Skeletal muscle satellite cell (primary cell): ENCODE results near the gene CYYR1.
"Not testable (repeated sequence)": the region's sequence is repeated elsewhere in the genome, so short reads cannot be mapped to it uniquely, and the experiment has no call there.

Source experiments
- H3K27me3 ChIP-seq: 2 replicates; pipeline ENCODE4 v1.7.0; 2013; ENCODE audit warnings: low read length; ENCODE audit not compliant: control insufficient read depth, insufficient read depth
- H3K36me3 ChIP-seq: 2 replicates; pipeline ENCODE4 v1.7.0; 2013; ENCODE audit warnings: mild to moderate bottlenecking, control low read depth, low read length; ENCODE audit not compliant: insufficient read depth
- H3K4me1 ChIP-seq: 2 replicates; pipeline ENCODE4 v1.7.0; 2013; ENCODE audit warnings: low read length; ENCODE audit not compliant: control insufficient read depth, insufficient read depth
- H3K4me2 ChIP-seq: 2 replicates; pipeline ENCODE4 v1.7.0; 2013; ENCODE audit warnings: mild to moderate bottlenecking, low read length
- H3K4me3 ChIP-seq: 2 replicates; pipeline ENCODE4 v1.7.0; 2013; ENCODE audit warnings: low read length
- H3K9ac ChIP-seq: 2 replicates; pipeline ENCODE4 v1.7.0; 2013; ENCODE audit warnings: mild to moderate bottlenecking, low read depth, low read length, moderate library complexity
- H3K9me3 ChIP-seq: replicated peaks from 2 replicates; pipeline ENCODE4 v1.7.0; 2013; ENCODE audit warnings: mild to moderate bottlenecking, control low read depth, low read length

The CYYR1 gene

DNA sequence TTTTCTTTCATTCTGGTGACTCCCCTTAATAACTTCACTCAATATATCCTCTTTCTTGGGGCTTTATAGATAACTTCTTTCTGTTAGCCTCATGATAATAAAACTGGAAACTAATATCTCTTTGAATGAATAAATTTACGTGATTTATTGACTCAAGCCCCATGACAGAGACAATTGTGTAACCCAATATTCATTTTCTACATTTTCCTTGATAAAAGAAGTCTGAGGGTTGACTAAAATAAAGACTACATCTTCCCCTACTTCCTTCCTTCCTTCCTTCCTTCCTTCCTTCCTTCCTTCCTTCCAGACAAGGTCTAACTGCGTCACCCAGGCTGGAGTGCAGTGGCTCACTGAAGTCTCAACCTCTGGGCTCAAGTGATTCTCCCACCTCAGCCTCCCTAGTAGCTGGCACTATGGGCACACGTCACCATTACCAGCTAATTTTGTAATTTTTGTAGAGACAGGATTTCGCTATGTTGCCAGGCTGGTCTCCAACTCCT is 85.1 kb downstream of the CYYR1 start:
- Histone ChIP-seq H3K4me1 (peaks cover 11% of the 10 kb centered on the region), H3K9me3 (no peaks in the 10 kb centered on the region), H3K27me3 (no peaks in the 10 kb centered on the region), H3K4me3 (no peak overlapping the region), H3K36me3 (no peaks in the 10 kb centered on the region), H3K9ac (no peak overlapping the region), H3K4me2 (no peak overlapping the region)

DNA sequence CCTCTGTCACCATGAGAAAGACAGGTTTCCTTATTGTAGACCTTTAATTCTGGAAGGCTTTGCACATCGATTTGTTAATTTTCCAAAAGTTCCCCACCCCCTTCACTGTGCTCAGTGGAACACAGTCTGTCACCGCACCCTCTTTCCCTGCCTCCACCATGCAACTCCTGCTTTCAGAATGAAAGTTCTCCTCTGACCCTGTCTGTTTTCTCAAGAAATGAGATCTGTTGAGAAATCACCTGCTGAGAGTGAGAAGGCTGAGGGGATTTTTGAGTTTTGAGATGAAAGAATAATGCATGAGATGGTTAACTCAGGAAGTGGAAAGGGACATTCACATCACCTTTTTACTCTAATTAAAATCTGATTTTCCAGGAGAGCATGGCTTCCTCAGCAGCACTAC is 99.6 kb downstream of the CYYR1 start:
- no peak overlapping the region for H3K4me2 ChIP-seq
- H3K9ac ChIP-seq = no peak overlapping the region
- no peaks in the 10 kb centered on the region for H3K27me3 ChIP-seq
- H3K9me3 ChIP-seq = no peaks in the 10 kb centered on the region
- H3K4me3 ChIP-seq = no peak overlapping the region
- H3K36me3 ChIP-seq = no peaks in the 10 kb centered on the region
- peaks cover 5% of the 10 kb centered on the region for H3K4me1 ChIP-seq

DNA sequence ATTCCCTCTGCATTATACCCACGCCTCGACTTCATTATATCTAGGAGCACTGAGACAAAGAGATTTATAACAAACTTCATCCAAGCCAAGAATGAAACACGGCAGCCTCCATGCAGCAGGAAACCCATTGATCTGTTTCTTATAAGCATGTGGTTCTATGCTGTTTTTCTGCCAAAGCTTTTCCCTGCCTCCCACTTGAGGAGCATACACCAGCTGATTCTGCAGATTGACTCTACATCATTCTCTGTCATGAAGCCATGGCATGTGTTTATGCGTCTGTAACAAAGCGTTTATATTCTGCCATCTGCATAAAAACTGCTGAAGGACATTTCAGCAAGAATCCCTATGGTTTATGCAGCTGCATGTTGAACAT is 102.0 kb downstream of the CYYR1 start:
- H3K36me3 ChIP-seq = no peaks in the 10 kb centered on the region
- H3K9me3 ChIP-seq = no peaks in the 10 kb centered on the region
- H3K4me3 ChIP-seq = no peak overlapping the region
- H3K9ac ChIP-seq = no peak overlapping the region
- no peaks in the 10 kb centered on the region for H3K27me3 ChIP-seq
- H3K4me1 ChIP-seq = peaks cover 5% of the 10 kb centered on the region
- no peak overlapping the region for H3K4me2 ChIP-seq

DNA sequence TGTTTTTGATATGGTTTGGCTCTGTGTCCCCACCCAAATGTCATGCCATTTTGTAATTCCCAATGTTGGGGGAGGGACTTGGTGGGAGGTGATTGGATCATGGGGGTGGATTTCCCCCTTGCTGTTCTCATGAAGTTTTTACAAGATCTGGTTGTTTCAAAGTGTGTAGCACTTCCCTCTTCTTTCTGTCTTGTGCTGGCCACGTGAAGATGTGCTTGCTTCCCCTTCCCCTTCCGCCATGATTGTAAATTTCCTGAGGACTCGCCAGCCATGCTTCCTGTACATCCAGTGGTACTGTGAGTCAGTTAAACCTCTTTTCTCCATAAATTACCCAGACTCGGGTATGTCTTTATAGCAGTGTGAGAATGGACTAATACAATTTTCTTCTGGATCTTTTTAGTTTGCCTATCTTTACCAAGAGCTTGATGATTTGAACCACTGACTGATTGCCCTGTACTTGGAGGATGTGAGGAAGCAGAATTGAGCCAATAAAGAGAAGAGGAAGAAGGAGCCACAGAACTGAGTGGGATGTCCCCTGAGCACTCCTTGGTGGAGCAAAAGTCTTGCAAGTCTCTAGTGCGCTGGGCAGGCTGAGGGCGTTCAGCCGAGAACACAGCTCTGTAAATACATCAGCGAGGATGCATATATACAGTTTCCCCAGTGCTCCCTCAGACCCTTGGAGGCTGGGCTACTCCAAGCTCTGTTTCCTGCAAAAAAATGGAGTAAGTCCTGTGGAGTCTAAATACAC is 102.6 kb downstream of the CYYR1 start:
- Histone ChIP-seq H3K4me3 (no peak overlapping the region), H3K4me1 (peaks cover 5% of the 10 kb centered on the region), H3K9ac (no peak overlapping the region), H3K36me3 (no peaks in the 10 kb centered on the region), H3K9me3 (no peaks in the 10 kb centered on the region), H3K4me2 (no peak overlapping the region), H3K27me3 (no peaks in the 10 kb centered on the region)

DNA sequence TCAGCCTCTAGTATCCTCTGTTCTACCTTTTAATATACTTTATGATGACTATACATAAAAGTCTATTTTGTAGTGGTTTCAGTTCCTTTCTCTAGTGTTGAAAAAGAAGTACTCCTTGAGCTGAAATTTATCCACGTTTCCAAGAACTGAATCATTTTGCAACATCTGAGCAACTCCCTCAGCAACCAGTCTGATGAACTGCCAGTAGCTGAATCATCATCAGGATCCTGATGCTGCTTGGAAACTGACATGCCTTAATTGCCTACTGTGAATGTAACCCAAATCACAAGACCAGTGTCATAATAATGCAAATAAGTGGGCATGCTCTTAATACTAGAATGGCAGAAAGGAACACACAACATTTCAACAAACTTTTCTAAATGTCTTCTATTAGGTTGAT is 103.3 kb downstream of the CYYR1 start:
- H3K4me2 ChIP-seq = no peak overlapping the region
- H3K9ac ChIP-seq = no peak overlapping the region
- H3K4me1 ChIP-seq = peaks cover 5% of the 10 kb centered on the region
- no peaks in the 10 kb centered on the region for H3K9me3 ChIP-seq
- H3K4me3 ChIP-seq = no peak overlapping the region
- H3K27me3 ChIP-seq = no peaks in the 10 kb centered on the region
- H3K36me3 ChIP-seq = no peaks in the 10 kb centered on the region

DNA sequence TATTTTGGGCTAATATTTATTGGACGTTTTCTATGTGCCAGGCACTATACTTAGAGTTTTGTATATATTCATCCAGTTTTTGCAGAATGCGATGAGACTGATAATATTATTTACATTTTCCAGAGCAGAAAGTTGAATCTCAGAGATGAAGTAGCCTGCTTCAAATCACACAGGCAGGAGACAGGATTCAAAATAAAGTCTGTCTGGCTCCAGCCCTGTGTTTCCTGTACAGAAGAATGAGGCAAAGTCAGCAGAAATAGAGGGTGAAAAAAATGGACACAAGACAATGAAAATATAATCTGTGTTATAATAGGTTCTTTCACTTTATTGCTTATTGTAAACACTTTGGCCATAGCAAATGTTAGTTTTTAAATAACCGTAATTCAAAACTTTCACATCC is 107.2 kb downstream of the CYYR1 start:
- Histone ChIP-seq H3K27me3 (no peaks in the 10 kb centered on the region), H3K4me3 (no peak overlapping the region), H3K36me3 (no peaks in the 10 kb centered on the region), H3K4me2 (no peak overlapping the region), H3K4me1 (peaks cover 5% of the 10 kb centered on the region), H3K9me3 (no peaks in the 10 kb centered on the region), H3K9ac (no peak overlapping the region)

DNA sequence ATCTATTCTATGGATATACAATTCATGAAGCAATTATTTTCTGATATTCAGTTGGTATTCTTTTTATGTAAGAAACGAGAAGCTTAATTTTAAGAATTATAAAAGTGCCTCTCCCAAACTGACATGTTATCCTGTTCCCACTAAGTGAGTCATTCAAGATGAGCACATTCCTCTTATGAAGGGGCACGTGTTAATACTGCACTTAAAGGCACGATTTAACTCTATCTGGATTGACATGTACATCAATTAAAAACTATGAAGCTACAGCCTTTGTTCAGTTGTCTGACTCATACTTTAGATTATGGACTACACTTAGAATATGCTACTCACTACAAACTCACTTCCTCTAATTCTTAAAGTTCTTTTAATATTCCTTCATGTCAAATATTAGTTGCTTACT is 111.6 kb downstream of the CYYR1 start:
- H3K4me3 ChIP-seq = no peak overlapping the region
- H3K36me3 ChIP-seq = no peaks in the 10 kb centered on the region
- H3K9me3 ChIP-seq = no peaks in the 10 kb centered on the region
- H3K4me2 ChIP-seq = no peak overlapping the region
- H3K4me1 ChIP-seq = no peaks in the 10 kb centered on the region
- no peaks in the 10 kb centered on the region for H3K27me3 ChIP-seq
- H3K9ac ChIP-seq = no peak overlapping the region

GRCh38 chr21:26460621-26461020 is 112.5 kb downstream of the CYYR1 start:
- Histone ChIP-seq H3K9me3 (no peaks in the 10 kb centered on the region), H3K4me3 (no peak overlapping the region), H3K36me3 (no peaks in the 10 kb centered on the region), H3K4me2 (no peak overlapping the region), H3K4me1 (no peaks in the 10 kb centered on the region), H3K27me3 (no peaks in the 10 kb centered on the region), H3K9ac (no peak overlapping the region)

DNA sequence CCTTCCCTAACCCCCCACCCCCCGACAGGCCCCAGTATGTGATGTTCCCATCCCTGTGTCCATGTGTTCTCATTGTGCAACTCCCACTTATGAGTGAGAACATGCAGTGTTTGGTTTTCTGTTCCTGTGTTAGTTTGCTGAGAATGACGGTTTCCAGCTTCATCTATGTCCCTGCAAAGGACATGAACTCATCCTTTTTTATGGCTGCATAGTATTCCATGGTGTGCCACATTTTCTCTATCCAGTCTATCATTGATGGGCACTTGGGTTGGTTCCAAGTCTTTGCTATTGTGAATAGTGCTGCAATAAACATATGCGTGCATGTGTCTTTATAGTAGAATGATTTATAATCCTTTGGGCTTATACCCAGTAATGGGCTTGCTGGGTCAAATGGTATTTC is 114.2 kb downstream of the CYYR1 start:
- H3K27me3 ChIP-seq, H3K4me3 ChIP-seq, H3K9ac ChIP-seq, H3K4me2 ChIP-seq, H3K9me3 ChIP-seq, H3K4me1 ChIP-seq, H3K36me3 ChIP-seq: not testable (repeated sequence)

DNA sequence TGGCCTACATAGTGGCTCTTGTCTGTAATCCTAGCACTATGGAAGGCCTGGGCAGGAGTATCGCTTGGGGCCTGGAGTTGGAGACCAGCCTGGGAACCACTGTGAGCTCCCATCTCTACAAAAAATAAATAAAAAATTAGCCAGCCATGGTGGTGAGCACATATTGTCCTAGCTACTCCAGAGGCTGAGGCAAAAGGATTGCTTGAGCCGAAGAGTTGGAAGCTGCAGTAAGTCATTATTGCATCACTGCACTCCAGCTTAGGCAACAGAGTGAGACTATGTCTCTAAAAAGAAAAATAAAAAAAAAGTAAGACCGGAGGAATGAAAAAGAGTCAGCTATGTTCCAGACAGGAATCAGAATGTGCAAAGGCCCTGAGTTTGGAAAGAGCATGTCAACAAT is 115.3 kb downstream of the CYYR1 start:
- Histone ChIP-seq H3K4me3 (no peak overlapping the region), H3K9ac (no peak overlapping the region), H3K4me1 (no peaks in the 10 kb centered on the region), H3K4me2 (no peak overlapping the region), H3K9me3 (no peaks in the 10 kb centered on the region), H3K27me3 (no peaks in the 10 kb centered on the region), H3K36me3 (no peaks in the 10 kb centered on the region)

DNA sequence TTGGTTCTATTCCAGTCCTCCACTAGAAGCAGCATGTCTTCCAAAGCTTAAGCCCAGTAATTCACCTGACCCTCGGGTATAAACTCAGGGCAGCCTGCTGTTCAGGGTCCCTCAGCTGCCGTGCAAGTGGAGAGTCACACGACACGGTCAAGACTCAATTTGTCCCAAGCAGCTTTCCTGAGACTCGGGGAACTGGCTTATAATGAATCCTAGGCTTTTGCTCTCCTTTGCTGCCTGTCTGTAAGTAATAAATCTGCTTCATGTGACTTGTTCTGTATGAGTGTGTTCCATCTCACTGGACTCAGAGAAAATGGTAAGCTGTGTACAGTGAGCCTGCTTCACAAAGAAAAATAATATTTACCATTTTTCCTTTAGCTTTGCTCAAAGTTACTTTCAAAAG is 119.8 kb downstream of the CYYR1 start:
- Histone ChIP-seq H3K9me3 (no peaks in the 10 kb centered on the region), H3K36me3 (no peaks in the 10 kb centered on the region), H3K4me1 (peaks cover 11% of the 10 kb centered on the region), H3K9ac (no peak overlapping the region), H3K4me2 (no peak overlapping the region), H3K27me3 (no peaks in the 10 kb centered on the region), H3K4me3 (no peak overlapping the region)

- no peak overlapping the region for H3K9ac ChIP-seq
- no peaks in the 10 kb centered on the region for H3K27me3 ChIP-seq
- no peaks in the 10 kb centered on the region for H3K36me3 ChIP-seq
- H3K9me3 ChIP-seq = no peaks in the 10 kb centered on the region
- no peak overlapping the region for H3K4me2 ChIP-seq
- no peak overlapping the region for H3K4me3 ChIP-seq
- peaks cover 19% of the 10 kb centered on the region for H3K4me1 ChIP-seq
Observed at GRCh38 chr21:26451081-26451740, 121.9 kb downstream of the CYYR1 start.
